ENCODE data around the gene TSSK6. TPM values are rescaled to one million over a fixed set of nuclear protein-coding genes. Genes with fewer than 3 reads are reported as not detected.

Gene TSSK6
- total RNA-seq, 1 experiment from 2014 or later: 3.1 TPM

DNA sequence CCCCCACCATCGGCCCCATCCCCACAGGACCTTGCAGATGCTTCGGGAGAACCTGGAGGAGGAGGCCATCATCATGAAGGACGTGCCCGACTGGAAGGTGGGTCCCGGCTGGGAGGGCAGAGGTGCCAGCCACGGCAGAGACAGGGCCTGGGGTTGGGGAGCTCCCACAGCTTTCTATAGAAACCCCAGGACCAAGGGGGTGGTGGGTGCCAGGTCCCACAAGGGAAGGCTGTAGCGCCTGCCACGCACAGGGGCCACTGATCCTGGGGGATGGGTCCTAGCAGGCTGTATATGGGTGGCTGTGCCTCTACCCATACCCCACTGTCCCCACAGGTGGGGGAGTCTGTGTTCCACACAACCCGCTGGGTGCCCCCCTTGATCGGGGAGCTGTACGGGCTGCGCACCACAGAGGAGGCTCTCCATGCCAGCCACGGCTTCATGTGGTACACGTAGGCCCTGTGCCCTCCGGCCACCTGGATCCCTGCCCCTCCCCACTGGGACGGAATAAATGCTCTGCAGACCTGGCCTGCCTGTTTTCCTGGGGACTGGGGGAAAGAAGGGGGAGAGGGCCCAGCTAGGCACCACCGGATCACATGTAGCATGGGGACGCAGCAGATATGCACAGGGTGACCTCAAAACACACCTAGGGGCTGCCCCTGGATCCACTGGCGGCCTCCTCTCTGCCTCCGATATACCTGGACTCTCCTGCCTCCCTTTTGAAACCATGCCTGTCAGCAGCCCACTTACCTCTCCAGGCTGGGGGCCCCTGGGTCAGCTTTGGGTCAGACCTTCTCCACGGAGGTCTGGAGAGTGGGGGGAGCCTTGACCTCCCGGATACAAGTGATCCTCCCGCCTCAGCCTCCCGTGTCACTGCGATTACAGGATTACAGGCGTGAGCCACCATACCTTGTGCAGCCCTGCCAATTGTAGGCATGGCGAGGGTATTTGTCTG lies 12.6 kb upstream of the TSSK6 start:
- CTCF ChIA-PET: no interaction called here
- Mint-ChIP-seq H3K27me3 (ENCODE audit: unreplicated experiment) (no peaks in the 10 kb centered on the region), H3K9me3 (ENCODE audit: low read depth, unreplicated experiment) (no peaks in the 10 kb centered on the region), H3K36me3 (ENCODE audit: insufficient read depth, unreplicated experiment) (peaks cover 24% of the 10 kb centered on the region), H3K4me1 (ENCODE audit: low read depth, unreplicated experiment) (no peaks in the 10 kb centered on the region), H3K4me3 (ENCODE audit: low read depth, unreplicated experiment) (no peak overlapping the region), H3K27ac (ENCODE audit: unreplicated experiment) (no peak overlapping the region)
- no peak for DNase-seq
- intact Hi-C loops (cut with micrococcal nuclease; ENCODE audit: unreplicated experiment): no loop called here
- TF ChIP-seq, protein P1, sequence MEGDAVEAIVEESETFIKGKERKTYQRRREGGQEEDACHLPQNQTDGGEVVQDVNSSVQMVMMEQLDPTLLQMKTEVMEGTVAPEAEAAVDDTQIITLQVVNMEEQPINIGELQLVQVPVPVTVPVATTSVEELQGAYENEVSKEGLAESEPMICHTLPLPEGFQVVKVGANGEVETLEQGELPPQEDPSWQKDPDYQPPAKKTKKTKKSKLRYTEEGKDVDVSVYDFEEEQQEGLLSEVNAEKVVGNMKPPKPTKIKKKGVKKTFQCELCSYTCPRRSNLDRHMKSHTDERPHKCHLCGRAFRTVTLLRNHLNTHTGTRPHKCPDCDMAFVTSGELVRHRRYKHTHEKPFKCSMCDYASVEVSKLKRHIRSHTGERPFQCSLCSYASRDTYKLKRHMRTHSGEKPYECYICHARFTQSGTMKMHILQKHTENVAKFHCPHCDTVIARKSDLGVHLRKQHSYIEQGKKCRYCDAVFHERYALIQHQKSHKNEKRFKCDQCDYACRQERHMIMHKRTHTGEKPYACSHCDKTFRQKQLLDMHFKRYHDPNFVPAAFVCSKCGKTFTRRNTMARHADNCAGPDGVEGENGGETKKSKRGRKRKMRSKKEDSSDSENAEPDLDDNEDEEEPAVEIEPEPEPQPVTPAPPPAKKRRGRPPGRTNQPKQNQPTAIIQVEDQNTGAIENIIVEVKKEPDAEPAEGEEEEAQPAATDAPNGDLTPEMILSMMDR (IDR thresholded peaks at IDR 0.05; ENCODE audit: unreplicated experiment): no peak
- no TSS peak for BruUV-seq (replicated peaks)

DNA sequence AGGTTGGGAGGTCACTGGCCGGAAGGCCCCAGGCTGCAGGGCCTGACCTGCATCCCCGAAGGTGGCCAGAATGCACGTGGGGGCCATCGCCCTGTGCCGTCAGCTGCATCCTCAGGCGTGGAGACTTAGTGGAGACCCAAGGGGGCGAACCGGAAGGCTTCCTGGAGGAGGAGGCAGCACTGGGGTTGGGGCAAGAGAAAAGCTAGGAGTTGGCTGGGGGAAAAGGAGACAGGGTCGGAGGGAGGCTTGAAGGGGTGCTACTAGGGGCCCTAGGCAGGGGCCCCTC lies 12.0 kb upstream of the TSSK6 start:
- BruUV-seq (replicated peaks): no TSS peak
- intact Hi-C loops (cut with micrococcal nuclease; ENCODE audit: unreplicated experiment): no loop called here
- no peaks in the 10 kb centered on the region for H3K9me3 Mint-ChIP-seq (ENCODE audit: low read depth, unreplicated experiment)
- no peak for DNase-seq
- no peaks in the 10 kb centered on the region for H3K27me3 Mint-ChIP-seq (ENCODE audit: unreplicated experiment)
- H3K4me3 Mint-ChIP-seq (ENCODE audit: low read depth, unreplicated experiment): no peak overlapping the region
- H3K4me1 Mint-ChIP-seq (ENCODE audit: low read depth, unreplicated experiment): no peaks in the 10 kb centered on the region
- H3K27ac Mint-ChIP-seq (ENCODE audit: unreplicated experiment): no peak overlapping the region
- peaks cover 23% of the 10 kb centered on the region for H3K36me3 Mint-ChIP-seq (ENCODE audit: insufficient read depth, unreplicated experiment)
- CTCF ChIA-PET: no interaction called here
- TF ChIP-seq, protein P1 (IDR thresholded peaks at IDR 0.05; ENCODE audit: unreplicated experiment): no peak

DNA sequence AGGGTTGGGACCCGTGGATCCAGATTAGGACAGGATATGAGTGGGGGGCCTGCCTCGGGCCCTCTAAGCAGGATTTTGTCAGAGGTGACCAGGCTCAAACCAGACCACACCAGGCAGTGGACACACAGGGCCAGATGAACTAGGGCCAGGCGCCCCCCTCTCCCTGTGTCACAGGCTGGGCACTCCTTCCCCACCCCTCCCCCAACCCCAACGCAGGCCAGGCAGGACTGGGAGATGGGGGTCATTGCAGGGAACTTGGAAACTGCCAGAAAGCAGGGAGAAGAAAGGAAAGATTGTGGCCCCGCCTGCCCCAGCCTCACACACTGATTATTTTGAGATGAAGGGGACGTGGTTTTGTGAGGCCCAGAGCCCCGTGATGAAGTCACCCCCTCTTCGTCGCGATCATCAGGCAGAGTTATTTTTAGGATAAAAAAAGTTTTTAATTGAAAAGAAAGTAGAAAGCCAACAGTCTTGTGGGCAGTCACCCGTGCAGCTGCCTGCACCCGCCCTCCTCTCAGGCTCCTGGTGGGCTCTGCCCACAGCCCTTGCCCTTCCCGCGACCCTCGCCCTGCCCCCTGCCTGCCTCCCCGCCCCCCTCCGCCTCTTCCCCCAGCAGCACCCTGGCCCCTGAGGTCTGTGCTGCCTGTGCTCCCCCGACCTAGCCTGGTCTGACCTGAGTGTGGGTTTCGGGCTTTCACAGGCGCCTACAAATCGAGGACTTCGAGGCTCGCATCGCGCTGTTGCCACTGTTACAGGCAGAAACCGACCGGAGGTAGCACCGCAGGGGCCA lies 11.4 kb upstream of the TSSK6 start:
- Mint-ChIP-seq H3K27ac (ENCODE audit: unreplicated experiment) (no peak overlapping the region), H3K36me3 (ENCODE audit: insufficient read depth, unreplicated experiment) (peaks cover 18% of the 10 kb centered on the region), H3K9me3 (ENCODE audit: low read depth, unreplicated experiment) (no peaks in the 10 kb centered on the region), H3K27me3 (ENCODE audit: unreplicated experiment) (no peaks in the 10 kb centered on the region), H3K4me3 (ENCODE audit: low read depth, unreplicated experiment) (no peak overlapping the region), H3K4me1 (ENCODE audit: low read depth, unreplicated experiment) (no peaks in the 10 kb centered on the region)
- intact Hi-C loops (cut with micrococcal nuclease; ENCODE audit: unreplicated experiment): no loop called here
- no peak for DNase-seq
- CTCF ChIA-PET: no interaction called here
- TF ChIP-seq, protein P1 (IDR thresholded peaks at IDR 0.05; ENCODE audit: unreplicated experiment): no peak
- no TSS peak for BruUV-seq (replicated peaks)

DNA sequence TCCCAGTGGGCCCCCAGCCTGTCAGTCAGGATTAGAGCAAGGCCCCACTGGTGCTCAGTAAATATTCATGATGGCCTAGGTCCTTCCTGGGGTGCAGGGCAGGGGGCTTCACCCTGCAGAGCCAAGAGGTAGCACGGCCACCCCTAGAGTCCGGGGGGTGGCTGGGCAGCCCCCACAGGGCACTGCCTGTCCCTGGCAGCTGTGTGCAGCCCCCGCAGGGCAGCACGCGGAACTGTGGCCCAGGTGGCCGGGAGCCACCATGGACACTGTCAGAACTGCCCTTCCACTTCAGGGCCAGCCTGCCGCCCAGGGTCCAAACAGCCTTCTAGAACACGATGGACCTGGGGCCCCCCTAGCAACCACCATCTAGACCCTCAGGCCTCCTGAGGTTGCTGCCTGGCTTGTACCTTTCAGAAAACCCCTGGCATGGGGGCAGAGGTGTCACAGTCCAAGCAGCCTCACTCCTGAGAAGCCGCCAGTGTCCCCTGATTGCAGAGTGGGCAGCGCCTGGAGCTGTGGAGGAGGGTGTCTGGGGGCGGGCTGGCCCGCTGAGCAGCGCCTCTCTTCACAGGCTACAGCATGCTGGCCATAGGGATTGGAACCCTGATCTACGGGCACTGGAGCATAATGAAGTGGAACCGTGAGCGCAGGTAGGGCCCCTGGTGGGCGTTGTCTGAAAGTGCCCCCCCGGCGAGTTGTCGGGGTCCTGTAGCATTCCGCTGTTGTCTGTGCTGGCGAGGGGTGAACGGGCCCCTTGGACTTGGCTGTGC lies 10.4 kb upstream of the TSSK6 start:
- H3K27ac Mint-ChIP-seq (ENCODE audit: unreplicated experiment): no peak overlapping the region
- DNase-seq: no peak
- H3K9me3 Mint-ChIP-seq (ENCODE audit: low read depth, unreplicated experiment): no peaks in the 10 kb centered on the region
- CTCF ChIA-PET: interaction anchor here (0.6 to 0.7 kb wide), 2 partner anchors 35 to 42 kb away, joined by 4 read pairs; no protein-coding TSS in a partner anchor
- intact Hi-C loops (cut with micrococcal nuclease; ENCODE audit: unreplicated experiment): no loop called here
- H3K36me3 Mint-ChIP-seq (ENCODE audit: insufficient read depth, unreplicated experiment): peaks cover 14% of the 10 kb centered on the region
- H3K27me3 Mint-ChIP-seq (ENCODE audit: unreplicated experiment): no peaks in the 10 kb centered on the region
- TF ChIP-seq, protein P1 (IDR thresholded peaks at IDR 0.05; ENCODE audit: unreplicated experiment): no peak
- no peak overlapping the region for H3K4me3 Mint-ChIP-seq (ENCODE audit: low read depth, unreplicated experiment)
- BruUV-seq (replicated peaks): no TSS peak
- no peaks in the 10 kb centered on the region for H3K4me1 Mint-ChIP-seq (ENCODE audit: low read depth, unreplicated experiment)
